OCI-LY7 (cell line): Measurements from ENCODE around the gene GRHL3.

Experiments
- CTCF ChIP-seq: fragments of 200-600 bp; sonication (generic); conservative IDR thresholded peaks from 2 replicates; pipeline ENCODE4 v1.5.1; 2014; ENCODE audit warnings: mild to moderate bottlenecking, antibody characterized with exemption, low read length, moderate library complexity, mixed read lengths
- EZH2phosphoT487 ChIP-seq: fragments of 200-600 bp; sonication (generic); IDR thresholded peaks from 2 replicates; pipeline ENCODE4 v1.6.1; 2018; ENCODE audit warnings: low read depth, borderline replicate concordance, mild to moderate bottlenecking, mixed run types, antibody characterized with exemption, low read length, moderate library complexity, mixed read lengths

- TF ChIP-seq CTCF: no peak
- no peak for TF ChIP-seq EZH2phosphoT487
Observed at GRCh38 chr1:24276791-24277190, 42.4 kb upstream of the GRHL3 start.
